Adrenal gland (tissue), 12 donors: ENCODE data around the gene KAZALD1. TPM values are rescaled to one million over a fixed set of nuclear protein-coding genes. Genes with fewer than 3 reads are reported as not detected.

Experiments
- DNase-seq, 7 donors: peaks; one replicate each; pipeline ENCODE4 v3.0.0-alpha.2; 2019 to 2020
- H3K27ac ChIP-seq, 5 donors: fragments of 200-600 bp; sonication (generic) in 4 of 5; 1 replicate in 3 of 5; 2 replicates in 2 of 5; pipeline versions ENCODE4 v1.5.1 to v1.8.0; 2016 to 2020; ENCODE audit warnings: mild to moderate bottlenecking in 1 of 5
- H3K27me3 ChIP-seq: fragments of 200-600 bp; 2 replicates; pipeline ENCODE4 v1.8.0; 2021
- H3K36me3 ChIP-seq, 2 donors: fragments of 200-600 bp; replicated peaks in 1 of 2; 1 replicate in 1 of 2; 2 replicates in 1 of 2; pipeline versions ENCODE4 v1.5.1 to v1.8.0; 2018 to 2022
- H3K4me1 ChIP-seq, 2 donors: fragments of 200-600 bp; replicated peaks in 1 of 2; 1 replicate in 1 of 2; 2 replicates in 1 of 2; pipeline versions ENCODE4 v1.5.1 to v1.8.0; 2018 to 2021
- H3K4me3 ChIP-seq, 4 donors: fragments of 200-600 bp; sonication (generic) in 3 of 4; one replicate each; pipeline ENCODE4 v1.5.1; 2016 to 2018
- H3K9me3 ChIP-seq, 3 donors: fragments of 200-600 bp; sonication (generic) in 1 of 3; replicated peaks in 1 of 3; 1 replicate in 2 of 3; 2 replicates in 1 of 3; pipeline versions ENCODE4 v1.5.1 to v1.8.0; 2016 to 2021
- POLR2A ChIP-seq, 2 donors: fragments of 450-650 bp; IDR thresholded peaks; one replicate each; pipeline ENCODE4 v1.6.1; 2017; ENCODE audit warnings: antibody characterized with exemption in 2 of 2, mild to moderate bottlenecking in 2 of 2, moderate library complexity in 1 of 2
- WGBS, 4 donors: extraction: QIAGEN DNeasy Blood & Tissue Kit in 2 of 4; methylation state at CpG; one replicate each; pipeline versions ENCODE4 v1.1.5 to v1.1.7; 2013 to 2017; 5-methylcytosine and 5-hydroxymethylcytosine counted together
- intact Hi-C, 2 donors: fragments of 100-400 bp; cut with DNase I; formaldehyde crosslinking; loops; one replicate each; pipeline versions ENCODE4 v1.14.1 to v1.15.0; 2022 to 2023
- polyA plus RNA-seq, 3 donors: library from polyadenylated mRNA; stranded (reverse); fragments of 200-250 nt in 2 of 3; fragments of 350-450 nt in 1 of 3; fragmentation: Illumina TruSeq in 1 of 3; extraction: RNeasy Lipid Tissue Mini Kit (QIAGEN cat#74804) in 1 of 3; gene quantifications; one replicate each; pipeline ENCODE4 v1.2.3, GENCODE V29; 2013 to 2014
- total RNA-seq, 9 donors: library from RNA; depleted of rRNA in 4 of 9; stranded (reverse); fragments of >200 nt in 4 of 9; fragments of 120-200 nt in 1 of 9; fragmentation: NEBNext Ultra II Directional in 1 of 9; extraction: Animal tissue kit (Norgen Biotek cat#: 25700) in 1 of 9; gene quantifications; one replicate each; pipeline versions ENCODE4 v1.1.0 to v1.2.4, GENCODE V29; 2013 to 2023
- TF ChIP-seq, protein P1 (sequence below), 6 experiments: fragments of 450-650 bp in 4 of 6; fragments of 200-600 bp in 2 of 6; sonication (generic) in 1 of 6; IDR thresholded peaks; 1 replicate in 5 of 6; 2 replicates in 1 of 6; pipeline versions ENCODE4 v1.5.1 to v1.8.0; 2016 to 2021; ENCODE audit warnings: antibody characterized with exemption in 6 of 6, mild to moderate bottlenecking in 2 of 6, moderate library complexity in 1 of 6
- donor health status: healthy with polysubstance abuse.
- donor health status: Bipolar disorder and iron deficiency.
- donor health status: DM: yes; HTN: yes; CAD: no.
- donor health status: DM: no; HTN: no; CAD: no.
- donor health status: DM: no; HTN: no; CAD: no.
- donor health status: DM: yes; HTN: yes; CAD: no.

KAZALD1 gene
- total and polyA plus RNA-seq, 12 donors, result 0.55 to 5.4 (median 2.1) TPM

DNA sequence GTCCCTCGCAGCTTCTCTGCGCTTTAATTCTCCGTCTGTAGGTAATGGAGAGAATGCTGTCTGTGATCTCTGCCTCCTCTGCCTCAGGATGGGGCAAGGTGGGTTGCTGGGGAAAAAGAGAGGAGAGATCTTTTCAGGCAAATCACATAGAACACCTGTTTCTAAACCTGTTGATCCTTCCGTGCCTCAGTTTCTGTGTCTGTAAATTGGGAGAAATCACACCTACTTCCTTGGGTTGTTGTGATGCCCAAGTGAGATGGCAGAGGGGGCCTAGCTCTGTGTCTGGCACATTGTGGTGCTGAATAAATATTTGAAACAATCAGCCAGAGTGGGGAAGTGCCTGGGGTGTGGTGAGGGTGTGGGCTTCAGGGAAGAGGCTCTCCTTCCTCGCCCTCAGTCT, 28.8 kb downstream of the KAZALD1 start:
- 79 to 91% (median 89%) methylated on average over 5 of the region's 5 CpGs for WGBS, 4 donors
- Histone ChIP-seq H3K9me3 (no peaks in the 10 kb centered on the region), H3K4me1 (no peaks in the 10 kb centered on the region), H3K36me3 (no peaks in the 10 kb centered on the region), H3K4me3 (no peak overlapping the region), H3K27me3 (peaks cover 56% of the 10 kb centered on the region), H3K27ac (no peak overlapping the region)
- TF ChIP-seq, protein P1, sequence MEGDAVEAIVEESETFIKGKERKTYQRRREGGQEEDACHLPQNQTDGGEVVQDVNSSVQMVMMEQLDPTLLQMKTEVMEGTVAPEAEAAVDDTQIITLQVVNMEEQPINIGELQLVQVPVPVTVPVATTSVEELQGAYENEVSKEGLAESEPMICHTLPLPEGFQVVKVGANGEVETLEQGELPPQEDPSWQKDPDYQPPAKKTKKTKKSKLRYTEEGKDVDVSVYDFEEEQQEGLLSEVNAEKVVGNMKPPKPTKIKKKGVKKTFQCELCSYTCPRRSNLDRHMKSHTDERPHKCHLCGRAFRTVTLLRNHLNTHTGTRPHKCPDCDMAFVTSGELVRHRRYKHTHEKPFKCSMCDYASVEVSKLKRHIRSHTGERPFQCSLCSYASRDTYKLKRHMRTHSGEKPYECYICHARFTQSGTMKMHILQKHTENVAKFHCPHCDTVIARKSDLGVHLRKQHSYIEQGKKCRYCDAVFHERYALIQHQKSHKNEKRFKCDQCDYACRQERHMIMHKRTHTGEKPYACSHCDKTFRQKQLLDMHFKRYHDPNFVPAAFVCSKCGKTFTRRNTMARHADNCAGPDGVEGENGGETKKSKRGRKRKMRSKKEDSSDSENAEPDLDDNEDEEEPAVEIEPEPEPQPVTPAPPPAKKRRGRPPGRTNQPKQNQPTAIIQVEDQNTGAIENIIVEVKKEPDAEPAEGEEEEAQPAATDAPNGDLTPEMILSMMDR (IDR thresholded peaks at IDR 0.05), result no peak
- no peak for TF ChIP-seq POLR2A (IDR thresholded peaks at IDR 0.05)
- no peak for DNase-seq
- intact Hi-C loops, result no loop called here

DNA sequence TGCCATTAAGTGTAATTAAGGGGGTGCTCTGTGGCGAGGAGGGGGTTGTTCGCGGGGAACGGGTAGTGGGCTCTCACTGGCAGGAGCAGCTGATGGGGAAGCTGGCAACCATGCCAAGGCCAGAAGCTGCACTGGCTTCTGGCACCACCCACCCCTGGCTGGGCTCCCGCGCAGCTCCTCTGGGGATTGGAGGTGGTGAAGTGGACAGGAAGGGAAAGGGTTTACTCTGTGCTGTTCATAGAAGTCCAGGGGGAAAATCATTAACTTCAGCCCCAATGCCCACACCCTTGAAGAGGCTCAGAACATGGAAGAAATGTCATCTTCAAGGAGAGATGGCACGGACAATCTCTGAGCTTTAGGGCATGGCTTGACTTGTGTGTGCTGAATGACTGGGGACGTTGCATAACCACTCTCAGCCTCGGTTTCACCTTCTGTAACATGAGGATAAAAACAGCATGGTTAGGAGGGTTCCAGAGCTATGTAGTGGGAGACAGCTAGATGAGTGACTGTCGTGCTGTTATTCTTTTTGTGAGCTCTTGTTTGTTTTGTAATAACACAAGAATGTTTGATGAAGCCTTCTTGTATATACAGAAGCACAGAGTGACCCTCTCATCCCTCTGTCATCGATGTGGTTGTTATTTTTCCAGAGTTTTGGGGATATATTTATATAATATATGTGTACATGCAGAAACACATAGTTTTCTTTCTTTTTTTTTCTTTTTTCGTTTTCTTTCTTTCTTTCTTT, 29.9 kb downstream of the KAZALD1 start:
- Histone ChIP-seq H3K9me3 (no peaks in the 10 kb centered on the region), H3K27ac (no peak overlapping the region), H3K4me3 (no peak overlapping the region), H3K4me1 (no peaks in the 10 kb centered on the region), H3K36me3 (no peaks in the 10 kb centered on the region), H3K27me3 (peaks cover 59% of the 10 kb centered on the region)
- intact Hi-C loops, result no loop called here
- TF ChIP-seq, protein P1 (IDR thresholded peaks at IDR 0.05), result no peak
- TF ChIP-seq POLR2A (IDR thresholded peaks at IDR 0.05), result no peak
- 43 to 51% (median 48%) methylated on average over 12 of the region's 12 CpGs for WGBS, 4 donors
- DNase-seq, result peak in 1 of 7 donors; percentile 7

DNA sequence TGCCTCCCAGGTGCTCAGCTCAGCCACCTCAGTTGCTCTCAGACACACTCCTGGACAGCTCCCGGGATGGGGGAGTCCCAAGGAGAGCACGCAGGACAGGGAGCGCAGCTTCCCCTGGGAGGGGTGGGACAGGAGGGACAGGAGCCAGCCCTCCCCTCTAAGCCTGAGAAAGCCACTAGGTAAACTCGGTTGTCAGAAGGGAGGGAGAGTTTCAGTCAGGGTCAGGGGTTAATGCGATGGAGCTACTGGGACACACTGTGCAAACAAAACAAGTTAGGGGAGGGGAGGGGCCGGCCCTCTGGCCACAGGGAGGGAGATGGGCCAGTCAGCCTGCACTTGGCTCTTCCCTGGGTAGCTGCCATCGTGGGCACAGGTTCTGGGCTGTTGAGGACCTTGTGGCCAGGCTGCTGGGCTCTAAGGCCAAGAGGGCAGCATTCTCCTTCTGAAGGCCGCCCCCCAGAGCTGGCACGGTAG, 31.1 kb downstream of the KAZALD1 start:
- Histone ChIP-seq H3K4me3 (no peak overlapping the region), H3K36me3 (no peaks in the 10 kb centered on the region), H3K27ac (no peak overlapping the region), H3K4me1 (no peaks in the 10 kb centered on the region), H3K27me3 (peaks cover 59% of the 10 kb centered on the region), H3K9me3 (no peaks in the 10 kb centered on the region)
- TF ChIP-seq, protein P1 (IDR thresholded peaks at IDR 0.05), result no peak
- no peak for TF ChIP-seq POLR2A (IDR thresholded peaks at IDR 0.05)
- 49 to 54% (median 54%) methylated on average over 5 to 9 of the region's 9 CpGs for WGBS, 4 donors
- intact Hi-C loops, result no loop called here
- no peak for DNase-seq

DNA sequence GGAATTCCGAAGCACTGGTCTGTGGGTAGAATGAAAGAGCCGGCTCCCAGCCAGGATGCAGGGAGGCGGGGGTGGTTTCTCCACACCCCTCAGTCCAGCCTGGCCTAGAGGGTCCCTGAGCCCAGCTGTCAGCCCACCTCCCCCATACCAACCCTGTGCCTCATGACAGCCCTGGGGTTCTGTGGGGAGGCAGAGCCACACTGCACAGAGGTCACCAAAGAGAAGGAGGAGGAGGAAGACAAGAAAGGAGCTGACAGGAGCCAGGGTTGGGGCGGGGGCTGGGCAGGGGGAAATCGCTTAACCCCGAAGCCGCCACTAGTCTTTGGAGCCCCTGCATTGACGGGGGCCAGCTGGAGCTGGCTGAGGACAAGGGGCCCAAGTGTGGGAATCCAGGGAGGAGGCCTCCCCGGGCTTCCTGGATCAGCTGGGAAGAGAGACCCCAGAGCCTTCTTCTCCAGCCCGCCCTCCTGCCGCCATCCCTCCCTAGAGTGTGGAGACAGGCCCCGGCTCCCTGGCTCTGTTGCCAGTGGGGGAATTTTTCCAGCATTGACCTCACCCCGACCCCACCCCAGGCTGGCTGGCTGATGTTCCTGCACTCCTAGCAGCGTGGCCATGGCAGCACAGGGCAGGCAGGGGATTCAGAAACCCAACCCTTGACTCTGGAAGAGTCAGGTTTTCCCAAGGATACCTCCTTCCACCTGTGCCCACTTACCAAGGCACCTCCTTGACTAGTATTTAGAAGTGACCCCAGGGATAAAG, 32.5 kb downstream of the KAZALD1 start:
- peaks cover 53% of the 10 kb centered on the region for H3K27me3 ChIP-seq
- no peak for TF ChIP-seq POLR2A (IDR thresholded peaks at IDR 0.05)
- TF ChIP-seq, protein P1 (IDR thresholded peaks at IDR 0.05), result no peak
- no peaks in the 10 kb centered on the region for H3K9me3 ChIP-seq
- H3K27ac ChIP-seq, result no peak overlapping the region
- H3K4me3 ChIP-seq, result no peak overlapping the region
- intact Hi-C loops, result no loop called here
- no peaks in the 10 kb centered on the region for H3K36me3 ChIP-seq
- DNase-seq, result no peak
- 53 to 68% (median 58%) methylated on average over 8 to 14 of the region's 14 CpGs for WGBS, 4 donors
- no peaks in the 10 kb centered on the region for H3K4me1 ChIP-seq
